BE2C (cell line): ENCODE data around the gene SYT5.
"Not testable (repeated sequence)": the region's sequence is repeated elsewhere in the genome, so short reads cannot be mapped to it uniquely, and the experiment has no call there.

Experiments
- DNase-seq: peaks from one replicate; pipeline ENCODE4 v3.0.0-alpha.2; 2020
- H3K27me3 ChIP-seq: fragments of 250-450 bp; sonication (Bioruptor Pico); 2 replicates; pipeline ENCODE4 v1.5.1; 2020; ENCODE audit warnings: mild to moderate bottlenecking
- H3K36me3 ChIP-seq: fragments of 250-450 bp; sonication (Bioruptor Pico); 2 replicates; pipeline ENCODE4 v1.5.1; 2020; ENCODE audit warnings: mild to moderate bottlenecking
- H3K4me1 ChIP-seq: fragments of 250-450 bp; sonication (Bioruptor Pico); 2 replicates; pipeline ENCODE4 v1.5.1; 2020
- H3K4me3 ChIP-seq: 2 replicates; pipeline ENCODE4 v1.5.1; 2011; ENCODE audit warnings: low read depth, low read length
- H3K9me3 ChIP-seq: fragments of 250-450 bp; sonication (Bioruptor Pico); 2 replicates; pipeline ENCODE4 v1.5.1; 2020
- TF ChIP-seq, protein P1 (sequence below): IDR thresholded peaks from 2 replicates; pipeline ENCODE4 v1.5.1; 2012; ENCODE audit warnings: mild to moderate bottlenecking, low read depth, low read length

The SYT5 gene

DNA sequence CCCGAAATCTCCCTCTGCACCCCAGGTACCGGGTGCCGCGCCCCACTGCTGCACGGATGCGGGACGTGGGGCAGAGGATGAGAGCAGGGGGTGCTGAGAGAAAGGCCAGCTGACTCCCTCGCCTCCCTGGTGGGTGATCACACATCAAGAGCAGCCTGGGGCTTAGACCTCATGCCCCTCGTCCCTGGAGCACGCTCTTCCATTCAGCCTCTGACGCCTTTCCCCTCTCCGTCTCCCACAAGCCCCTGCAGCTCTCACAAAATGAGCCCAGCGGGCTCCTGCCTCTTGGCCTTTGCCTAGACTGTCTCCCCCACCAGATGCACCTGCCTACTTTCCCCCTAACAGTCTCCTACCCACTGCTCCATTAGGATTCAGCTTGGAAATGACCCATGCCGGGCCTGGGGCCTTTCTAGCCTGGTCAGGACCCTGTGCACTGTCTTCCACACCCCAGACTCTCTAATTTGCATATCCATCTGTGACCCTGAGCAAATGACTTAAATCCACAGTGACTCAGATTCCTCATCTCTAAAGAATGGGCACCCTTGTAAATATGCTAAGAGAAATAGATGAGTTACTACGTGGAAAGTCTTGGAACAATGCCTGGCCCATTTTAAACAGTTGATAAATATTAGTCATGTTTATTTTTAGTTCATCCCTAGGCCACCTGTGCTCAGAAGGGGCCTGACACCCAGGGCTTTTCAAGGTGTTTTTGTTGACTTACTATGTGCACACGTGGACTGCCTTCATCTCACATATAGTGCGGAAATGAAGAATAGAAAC lies 29.8 kb upstream of the SYT5 start:
- Histone ChIP-seq H3K36me3 (no peaks in the 10 kb centered on the region), H3K4me3 (no peak overlapping the region), H3K4me1 (0 out of 2 replicates have a peak, but pooled peaks cover 5% of the 10 kb centered on the region), H3K27me3 (no peaks in the 10 kb centered on the region), H3K9me3 (no peaks in the 10 kb centered on the region)
- DNase-seq: no peak
- TF ChIP-seq, protein P1, sequence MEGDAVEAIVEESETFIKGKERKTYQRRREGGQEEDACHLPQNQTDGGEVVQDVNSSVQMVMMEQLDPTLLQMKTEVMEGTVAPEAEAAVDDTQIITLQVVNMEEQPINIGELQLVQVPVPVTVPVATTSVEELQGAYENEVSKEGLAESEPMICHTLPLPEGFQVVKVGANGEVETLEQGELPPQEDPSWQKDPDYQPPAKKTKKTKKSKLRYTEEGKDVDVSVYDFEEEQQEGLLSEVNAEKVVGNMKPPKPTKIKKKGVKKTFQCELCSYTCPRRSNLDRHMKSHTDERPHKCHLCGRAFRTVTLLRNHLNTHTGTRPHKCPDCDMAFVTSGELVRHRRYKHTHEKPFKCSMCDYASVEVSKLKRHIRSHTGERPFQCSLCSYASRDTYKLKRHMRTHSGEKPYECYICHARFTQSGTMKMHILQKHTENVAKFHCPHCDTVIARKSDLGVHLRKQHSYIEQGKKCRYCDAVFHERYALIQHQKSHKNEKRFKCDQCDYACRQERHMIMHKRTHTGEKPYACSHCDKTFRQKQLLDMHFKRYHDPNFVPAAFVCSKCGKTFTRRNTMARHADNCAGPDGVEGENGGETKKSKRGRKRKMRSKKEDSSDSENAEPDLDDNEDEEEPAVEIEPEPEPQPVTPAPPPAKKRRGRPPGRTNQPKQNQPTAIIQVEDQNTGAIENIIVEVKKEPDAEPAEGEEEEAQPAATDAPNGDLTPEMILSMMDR: no peak

DNA sequence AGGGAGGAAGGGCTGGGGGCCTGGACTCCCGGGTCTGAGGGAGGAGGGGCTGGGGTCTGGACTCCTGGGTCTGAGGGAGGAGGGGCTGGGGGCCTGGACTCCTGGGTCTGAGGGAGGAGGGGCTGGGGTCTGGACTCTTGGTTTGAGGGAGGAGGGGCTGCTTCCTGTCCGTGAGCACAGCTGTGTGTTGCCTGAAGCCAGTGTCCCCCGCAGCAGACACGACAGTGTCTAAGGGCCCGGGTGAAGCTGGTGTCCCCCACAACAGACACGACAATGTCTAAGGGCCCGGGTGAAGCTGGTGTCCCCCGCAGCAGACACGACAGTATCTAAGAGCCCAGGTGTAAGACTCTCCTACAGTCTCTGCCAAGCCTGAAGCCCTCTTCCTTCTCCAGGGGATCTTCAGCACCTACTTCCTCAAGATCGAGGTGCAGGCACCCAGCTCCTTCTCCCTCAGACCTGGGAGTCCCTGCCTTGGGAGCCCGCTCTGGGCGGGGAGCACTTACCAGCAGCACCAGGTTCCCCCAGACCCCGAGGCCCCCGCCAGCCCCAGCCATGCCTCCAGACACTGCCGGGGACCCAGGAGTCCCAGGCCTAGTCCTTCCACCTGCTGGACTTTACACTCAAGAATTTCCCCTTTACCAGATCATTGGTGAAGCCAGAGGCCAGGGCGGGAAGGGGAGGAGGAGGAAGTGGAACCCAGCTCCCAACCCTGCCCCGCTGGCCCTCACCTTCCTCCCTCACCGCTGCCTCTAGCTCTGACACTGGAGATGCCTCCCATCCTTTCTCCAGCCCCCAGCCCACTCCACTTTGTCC lies 29.0 kb upstream of the SYT5 start, which contains the start of gene PTPRH:
Gene PTPRH (minus strand): TSS at position 622 of the 813 bp plus-strand sequence. CDS start 68 bp downstream, at position 554.
- Histone ChIP-seq H3K27me3 (no peaks in the 10 kb centered on the region), H3K4me1 (0 out of 2 replicates have a peak, but pooled peaks cover 5% of the 10 kb centered on the region), H3K9me3 (no peaks in the 10 kb centered on the region), H3K4me3 (no peak within 1 kb of the TSS), H3K36me3 (no peaks in the 10 kb centered on the region)
- DNase-seq: no peak
- TF ChIP-seq, protein P1: no peak

DNA sequence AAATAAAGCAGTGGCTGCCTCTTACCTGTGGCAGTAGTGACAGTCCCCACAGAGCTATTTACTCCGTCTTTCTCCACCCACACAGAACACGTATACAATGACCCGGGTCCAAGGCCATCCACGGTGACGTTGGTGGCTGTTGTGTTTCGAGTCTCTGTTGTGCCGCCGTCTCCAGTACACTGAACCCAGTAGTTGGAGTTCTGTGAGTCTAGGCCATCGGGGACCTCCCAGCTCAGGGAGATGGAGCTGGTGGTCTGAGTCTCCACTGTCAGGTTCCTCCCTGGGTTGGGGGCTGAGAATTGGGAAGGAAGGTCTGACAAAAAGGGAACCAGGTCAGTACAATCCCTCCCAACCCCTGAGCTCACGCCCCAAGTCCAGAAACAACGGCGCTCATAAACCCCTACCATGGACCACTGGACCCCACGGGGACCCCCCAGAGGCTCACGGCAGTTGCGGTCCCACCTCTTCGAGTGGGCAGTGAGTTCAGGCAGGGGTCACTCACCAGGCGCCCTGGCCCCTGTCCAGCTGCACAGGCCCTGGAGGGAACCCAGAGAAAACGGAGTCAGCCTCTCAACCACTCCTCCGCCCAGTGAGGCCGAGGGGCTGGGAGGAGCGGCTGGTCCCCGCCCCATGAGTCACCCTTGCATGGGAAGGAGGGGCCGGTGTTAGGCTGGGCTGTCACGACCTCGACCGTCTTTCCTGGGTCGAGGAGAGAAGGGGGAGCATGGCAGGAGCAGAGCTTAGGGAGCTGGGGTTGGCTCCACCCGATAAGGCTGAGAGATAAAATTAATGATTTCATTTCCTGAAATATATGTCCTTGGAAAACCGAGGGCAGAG lies 26.8 kb upstream of the SYT5 start:
- Histone ChIP-seq H3K4me3 (peak overlapping the region; percentile 62), H3K9me3 (no peaks in the 10 kb centered on the region), H3K36me3 (no peaks in the 10 kb centered on the region), H3K27me3 (no peaks in the 10 kb centered on the region), H3K4me1 (0 out of 2 replicates have a peak, but pooled peaks cover 5% of the 10 kb centered on the region)
- TF ChIP-seq, protein P1: no peak
- DNase-seq: peak; percentile 92

DNA sequence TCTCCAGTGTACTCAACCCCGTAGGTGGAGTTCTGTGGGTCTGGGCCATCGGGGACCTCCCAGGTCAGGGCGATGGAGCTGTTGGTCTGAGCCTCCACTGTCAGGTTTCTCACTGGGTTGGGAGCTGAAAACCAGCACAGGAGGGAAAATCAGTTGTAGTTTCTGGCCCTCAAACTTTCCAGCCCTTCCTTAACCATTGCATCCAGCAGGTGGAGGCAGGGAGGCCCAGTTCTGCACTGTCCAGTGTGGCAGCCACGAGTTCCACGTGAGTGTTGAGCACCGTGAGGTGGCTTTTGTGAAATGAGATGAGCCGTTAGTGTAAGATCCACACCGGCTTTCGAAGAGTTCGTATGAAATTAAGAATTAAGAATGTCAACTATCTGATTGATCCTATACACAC lies 22.1 kb upstream of the SYT5 start:
- not testable (repeated sequence) for H3K36me3 ChIP-seq, H3K9me3 ChIP-seq, H3K4me1 ChIP-seq, H3K4me3 ChIP-seq, H3K27me3 ChIP-seq, DNase-seq
- TF ChIP-seq, protein P1: peak; percentile 10; the same call in 1 of the 2 replicates

DNA sequence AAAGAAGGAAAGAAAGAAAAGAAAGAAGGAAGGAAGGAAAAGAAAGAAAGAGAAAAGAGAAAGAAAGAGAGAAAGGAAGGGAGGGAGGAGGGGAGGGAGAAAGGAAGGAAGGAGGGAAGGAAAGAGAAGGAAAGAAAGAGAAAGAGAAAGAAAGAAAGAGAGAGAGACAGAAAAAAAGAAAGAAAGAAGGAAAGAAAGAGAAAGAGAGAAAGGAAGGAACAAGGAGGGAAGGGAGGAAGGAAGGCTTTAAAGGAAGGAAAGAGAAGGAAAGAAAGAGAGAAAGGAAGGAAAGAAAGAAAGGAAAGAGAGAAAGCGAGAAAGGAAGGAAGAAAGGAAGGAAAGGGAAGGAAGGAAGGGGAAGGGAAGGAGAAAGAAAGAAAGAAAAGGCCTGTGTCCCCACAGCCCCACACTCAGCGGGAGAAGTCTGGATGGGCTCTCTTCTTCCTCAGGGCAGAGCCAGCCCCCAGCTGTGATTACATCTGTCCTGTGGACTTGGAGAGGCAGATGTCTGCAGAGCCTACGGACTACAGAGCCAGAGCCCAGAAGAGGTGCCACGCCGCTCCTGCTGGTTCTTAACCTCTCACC lies 19.6 kb upstream of the SYT5 start:
- no peaks in the 10 kb centered on the region for H3K9me3 ChIP-seq
- no peaks in the 10 kb centered on the region for H3K36me3 ChIP-seq
- no peak overlapping the region for H3K4me3 ChIP-seq
- no peaks in the 10 kb centered on the region for H3K27me3 ChIP-seq
- DNase-seq: no peak
- H3K4me1 ChIP-seq: no peaks in the 10 kb centered on the region
- TF ChIP-seq, protein P1: no peak
